Measurements from ENCODE around the gene RASSF9.

Gene RASSF9

DNA sequence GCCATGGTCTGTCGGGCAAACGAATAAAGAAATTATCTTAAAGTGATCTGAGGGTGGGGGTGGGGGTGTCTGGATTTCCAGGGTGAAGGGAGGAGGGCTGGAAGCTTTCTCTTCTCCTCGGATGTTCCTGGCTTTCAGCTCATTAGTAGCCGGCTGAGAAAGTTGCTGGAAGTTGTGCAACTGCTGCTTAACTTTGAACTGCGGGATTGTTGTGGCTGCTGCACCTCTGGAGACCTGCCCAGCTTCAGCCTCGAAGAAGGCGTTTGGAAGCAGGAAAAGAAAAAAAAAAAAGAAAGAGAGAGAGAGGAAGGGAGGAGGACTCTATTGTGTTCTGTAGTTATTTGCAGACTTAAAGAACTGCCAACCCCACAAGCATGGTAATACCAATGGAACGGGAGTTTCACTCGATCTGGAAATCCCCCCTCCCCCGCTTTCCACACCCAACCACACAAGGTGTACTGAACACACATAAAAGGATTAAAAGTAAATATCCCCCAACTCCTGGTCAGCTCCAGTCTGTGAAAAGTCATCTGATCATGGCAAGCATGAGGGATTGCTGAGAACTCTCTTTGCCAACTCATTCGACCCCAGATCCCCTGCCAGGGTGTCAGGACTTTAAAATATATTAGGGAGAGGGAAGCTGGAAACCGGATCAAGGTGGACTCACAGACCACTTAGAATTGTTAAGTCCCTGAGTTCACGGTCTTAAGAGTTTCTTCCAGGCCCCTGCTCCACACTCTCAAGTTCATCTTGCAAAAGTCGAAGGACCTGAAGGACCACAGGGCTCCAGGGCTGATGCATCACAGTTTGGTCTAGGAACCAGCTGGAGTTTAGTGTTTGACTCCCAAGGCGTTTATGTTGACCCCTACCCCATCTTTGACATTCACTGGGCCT, at the start of gene RASSF9:
RASSF9 (minus strand) TSS at position 213 of the 894 bp plus-strand sequence; CDS start at position 5, 208 bp downstream.
- no peak for DNase-seq

GRCh38 chr12:85883763-85884162, 47.6 kb upstream of the RASSF9 start:
- DNase-seq, result no peak

- no peak for DNase-seq
Measured at GRCh38 chr12:85877459-85877858, 41.2 kb upstream of the RASSF9 start.

DNA sequence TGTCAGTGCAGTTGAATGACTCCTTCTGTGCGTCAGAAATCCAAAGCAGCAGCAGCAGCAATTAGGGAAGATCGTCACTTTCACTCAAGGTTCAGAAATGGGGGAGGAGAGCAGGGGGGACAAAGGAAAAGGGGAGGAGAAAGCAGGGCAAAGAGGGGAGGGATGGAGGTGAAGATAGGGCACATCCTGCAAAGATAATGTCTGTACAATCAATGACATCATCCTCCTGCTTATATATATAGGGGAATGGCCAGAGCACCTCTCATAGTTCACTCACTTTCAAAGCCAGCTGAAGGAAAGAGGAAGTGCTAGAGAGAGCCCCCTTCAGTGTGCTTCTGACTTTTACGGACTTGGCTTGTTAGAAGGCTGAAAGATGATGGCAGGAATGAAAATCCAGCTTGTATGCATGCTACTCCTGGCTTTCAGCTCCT, 37.8 kb upstream of the RASSF9 start, which contains the start of gene NTS:
NTS (plus strand) TSS at position 265 of the 431 bp plus-strand sequence; CDS start at position 374, 109 bp downstream.
- DNase-seq, result no peak

GRCh38 chr12:85872497-85873091, 36.4 kb upstream of the RASSF9 start:
- peak; percentile 75 for DNase-seq

DNA sequence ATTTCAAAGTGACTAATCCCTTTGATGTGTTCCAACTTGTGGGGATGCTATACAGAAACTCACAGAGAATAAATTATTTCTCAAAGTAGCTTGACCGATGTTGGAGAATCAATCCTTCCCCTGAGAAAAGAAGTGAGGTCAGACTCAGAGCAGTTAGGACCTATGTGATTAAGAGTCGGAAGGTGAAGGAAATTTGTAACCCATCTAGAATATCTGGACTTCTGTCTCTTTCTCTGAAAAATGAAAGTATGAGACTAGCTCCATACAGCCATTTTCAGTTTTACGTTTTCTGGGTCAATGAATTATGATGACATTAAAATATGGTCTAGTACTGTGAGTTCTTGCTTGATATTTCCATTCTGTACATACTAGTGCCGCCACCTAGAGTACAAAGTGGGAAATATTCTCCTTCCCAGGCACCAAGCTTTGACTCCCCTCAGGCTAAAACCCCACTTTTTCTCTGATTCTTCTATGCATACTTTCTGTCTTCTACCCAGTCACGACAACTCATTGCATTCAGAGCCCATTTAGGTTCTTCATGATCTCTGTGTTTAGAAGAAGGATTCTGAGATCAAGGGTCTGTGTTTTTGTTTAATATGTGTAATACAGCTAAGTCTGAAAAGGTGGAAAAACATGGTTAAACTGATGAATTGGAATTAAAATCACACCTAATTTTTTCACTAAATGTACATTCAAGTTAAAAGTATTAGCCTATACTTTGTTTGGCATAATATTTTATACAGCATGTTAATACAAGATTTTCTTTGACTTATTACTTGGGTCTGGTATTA, 31.0 kb upstream of the RASSF9 start:
- DNase-seq, result peak; percentile 61

GRCh38 chr12:85865890-85866289, 29.7 kb upstream of the RASSF9 start:
- no peak for DNase-seq

DNA sequence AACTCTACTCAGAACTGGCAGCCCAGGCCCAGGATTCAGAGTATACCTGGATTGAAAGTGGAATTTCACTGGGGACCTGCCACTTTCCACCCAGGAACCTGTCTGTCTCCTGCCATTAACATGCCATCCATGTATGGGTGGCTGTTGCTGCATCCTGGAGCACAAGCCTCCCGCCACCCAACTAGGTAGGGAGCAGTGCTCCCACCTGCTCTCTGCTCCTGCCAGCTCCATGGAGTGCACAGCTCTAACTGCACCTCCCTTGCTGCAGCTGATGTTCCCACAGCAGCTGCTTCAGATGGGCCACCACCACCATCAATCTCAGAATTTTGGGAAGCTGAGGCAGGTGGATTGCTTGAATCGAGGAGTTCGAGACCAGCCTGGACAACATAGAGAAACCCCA, 20.8 kb upstream of the RASSF9 start:
- no peak for DNase-seq

DNA sequence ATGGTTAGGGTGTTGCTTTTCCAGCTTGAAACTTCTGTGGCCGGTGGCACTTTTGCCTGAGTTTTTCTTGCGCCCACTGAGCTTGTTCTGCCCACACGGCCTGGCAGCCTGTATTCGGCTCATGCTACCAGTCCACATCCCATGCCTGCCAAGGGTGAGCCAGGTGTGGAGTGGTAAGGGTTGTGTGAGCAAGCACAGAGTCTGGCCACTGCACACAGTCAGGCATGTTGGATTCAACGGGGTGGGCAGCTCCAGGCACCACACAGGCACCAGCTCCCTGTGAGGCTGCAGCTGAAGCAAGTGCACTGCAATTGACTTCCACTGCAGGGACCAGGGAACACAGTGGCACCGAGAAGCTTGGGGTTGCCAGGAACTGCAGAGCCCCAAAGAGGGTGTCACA, 19.1 kb upstream of the RASSF9 start:
- DNase-seq, result no peak

DNA sequence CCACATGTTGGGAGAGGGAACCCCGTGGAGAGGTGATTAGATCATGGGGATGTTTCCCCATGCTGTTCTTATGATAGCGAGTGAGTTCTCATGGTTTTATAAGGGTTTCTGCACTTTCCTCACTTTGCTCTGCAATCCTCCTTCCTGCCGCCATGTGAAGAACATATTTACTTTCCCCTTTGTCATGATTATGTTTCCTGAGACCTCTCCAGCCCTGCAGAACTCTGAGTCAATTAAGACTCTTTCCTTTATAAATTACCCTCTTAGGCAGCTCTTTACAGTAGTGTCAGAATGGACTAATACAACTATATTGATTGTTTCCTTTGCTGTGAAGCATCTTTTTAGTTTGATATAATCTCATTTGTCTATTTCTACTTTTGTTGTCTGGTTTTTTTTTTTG, 13.1 kb upstream of the RASSF9 start:
- DNase-seq, result peak; percentile 30

DNA sequence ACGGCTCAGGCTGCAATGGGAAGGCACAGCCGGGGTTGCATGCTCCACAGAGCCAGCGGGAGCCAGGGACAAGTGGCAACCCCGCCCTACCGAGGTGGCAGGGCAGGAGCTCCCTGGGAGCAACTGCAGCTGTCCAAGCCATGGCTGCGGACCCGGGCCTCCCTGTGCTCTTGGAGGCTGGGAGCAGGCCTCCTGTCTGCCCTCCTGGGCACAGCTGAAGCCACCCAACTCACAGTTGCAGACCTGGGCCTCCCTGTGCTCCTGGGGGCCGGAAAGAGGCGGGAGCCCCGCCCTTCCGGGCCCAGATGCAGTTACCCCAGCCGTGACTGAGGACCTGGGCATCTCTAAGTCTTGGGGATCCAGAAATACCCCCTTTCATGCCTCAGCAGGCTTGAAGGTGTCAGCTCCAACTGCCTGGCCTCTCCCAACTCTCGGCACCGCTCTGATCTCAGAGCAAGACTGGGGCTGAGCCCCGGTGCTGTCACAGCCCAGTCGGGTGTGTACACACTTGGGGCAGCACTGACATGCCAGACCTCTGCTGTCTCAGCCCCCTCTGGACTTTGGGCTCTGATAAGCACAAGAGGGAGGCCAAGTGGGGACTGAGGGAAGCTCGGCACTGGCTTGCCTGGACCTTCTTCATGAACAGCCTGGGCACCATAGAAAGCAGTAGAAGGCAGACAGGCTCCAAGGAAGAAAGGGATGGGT, 7.5 kb upstream of the RASSF9 start:
- DNase-seq, result no peak

GRCh38 chr12:85835426-85836196, 598 bp downstream of the RASSF9 start:
- DNase-seq, result no peak

- no peak for DNase-seq
Measured at GRCh38 chr12:85834378-85834777, 1.8 kb downstream of the RASSF9 start.

- no peak for DNase-seq
Measured at GRCh38 chr12:85833579-85833978, 2.6 kb downstream of the RASSF9 start.

GRCh38 chr12:85831327-85831990, 4.8 kb downstream of the RASSF9 start:
- peak; percentile 44 for DNase-seq

- no peak for DNase-seq
Measured at GRCh38 chr12:85829391-85829790, 6.8 kb downstream of the RASSF9 start.

GRCh38 chr12:85828576-85828975, 7.6 kb downstream of the RASSF9 start:
- no peak for DNase-seq

DNA sequence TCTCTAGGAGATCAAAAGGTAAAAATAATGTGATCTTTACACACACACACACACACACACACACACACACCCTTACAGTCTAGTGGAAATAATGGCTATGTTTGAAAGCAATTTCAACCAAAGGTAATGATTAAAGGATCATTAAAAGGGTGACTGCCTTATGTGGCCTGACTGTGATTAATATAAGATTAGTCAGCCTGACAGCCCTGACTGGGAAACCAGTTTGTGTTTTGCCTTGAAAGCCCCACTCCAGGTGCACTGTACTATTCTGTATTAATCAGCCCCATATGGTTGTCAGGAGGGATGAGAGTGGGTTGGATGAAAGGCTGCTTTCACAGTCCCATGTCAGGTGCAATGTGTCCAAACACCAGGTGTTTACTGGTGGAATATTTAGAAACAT, 10.5 kb downstream of the RASSF9 start:
- peak; percentile 76 for DNase-seq

DNA sequence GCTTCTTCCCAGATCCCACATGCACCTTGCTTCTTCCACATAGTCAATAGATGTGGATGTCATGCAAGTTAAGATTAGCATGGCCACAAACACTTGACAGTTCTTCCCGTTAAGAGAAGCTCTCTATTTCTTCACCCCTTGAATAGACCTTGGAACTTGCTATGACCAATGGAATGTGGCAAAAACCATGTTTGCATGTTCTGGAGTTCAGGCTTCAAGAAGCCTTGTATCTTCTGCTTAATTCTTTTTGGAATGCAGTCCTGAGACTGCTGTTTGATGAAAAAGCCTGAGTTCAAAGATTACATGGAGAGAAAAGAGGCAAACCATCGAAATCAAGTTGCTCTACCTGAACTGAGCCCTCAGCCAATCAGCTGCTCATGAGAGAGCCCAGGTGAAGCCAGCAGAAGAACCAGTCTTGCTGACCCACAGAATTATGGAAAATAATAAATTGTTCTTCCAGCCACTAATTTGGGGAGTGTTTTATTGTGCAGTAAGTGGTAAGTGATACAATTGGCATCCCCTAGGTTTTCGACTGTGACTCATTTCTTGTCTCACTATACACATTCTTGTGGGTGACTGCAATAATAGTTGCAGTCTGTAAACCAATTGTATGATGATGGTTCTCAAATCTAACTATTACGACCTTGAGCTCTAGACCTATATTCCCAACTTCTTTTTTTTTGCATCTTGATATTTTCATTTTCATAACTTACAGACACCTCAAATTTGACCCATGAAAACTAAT, 12.6 kb downstream of the RASSF9 start:
- DNase-seq, result no peak

- no peak for DNase-seq
Measured at GRCh38 chr12:85821759-85822158, 14.4 kb downstream of the RASSF9 start.

GRCh38 chr12:85821206-85821605, 15.0 kb downstream of the RASSF9 start:
- no peak for DNase-seq
